ENCODE data around the gene PPP6R3.
A peak's percentile ranks its signal among the peaks of the same experiment; 100 is the strongest.
"Not testable (repeated sequence)": the region's sequence is repeated elsewhere in the genome, so short reads cannot be mapped to it uniquely, and the experiment has no call there.

PPP6R3 gene

GRCh38 chr11:68431984-68432645 is 28.4 kb upstream of the PPP6R3 start:
- DNase-seq = no peak
- Histone ChIP-seq H3K9me3 (ENCODE audit: severe bottlenecking) (peaks cover 3% of the 10 kb centered on the region), H3K4me3 (ENCODE audit: low read depth, low read length) (no peak overlapping the region), H3K36me3 (peaks cover 40% of the 10 kb centered on the region), H3K27ac (no peak overlapping the region), H3K27me3 (ENCODE audit: insufficient read depth, low read depth, severe bottlenecking) (no peaks in the 10 kb centered on the region)
- no peak for TF ChIP-seq CTCF (IDR thresholded peaks at IDR 0.05; ENCODE audit: low read depth, low read length)

GRCh38 chr11:68432874-68433273 is 27.7 kb upstream of the PPP6R3 start:
- peak; percentile 15; the same call in 1 of the 2 replicates for TF ChIP-seq CTCF (IDR thresholded peaks at IDR 0.05; ENCODE audit: low read depth, low read length)
- Histone ChIP-seq H3K27ac (no peak overlapping the region), H3K9me3 (ENCODE audit: severe bottlenecking) (peaks cover 3% of the 10 kb centered on the region), H3K4me3 (ENCODE audit: low read depth, low read length) (no peak overlapping the region), H3K36me3 (peaks cover 41% of the 10 kb centered on the region), H3K27me3 (ENCODE audit: insufficient read depth, low read depth, severe bottlenecking) (no peaks in the 10 kb centered on the region)
- no peak for DNase-seq

- Histone ChIP-seq H3K9me3 (ENCODE audit: severe bottlenecking) (peaks cover 3% of the 10 kb centered on the region), H3K36me3 (peaks cover 36% of the 10 kb centered on the region), H3K27ac (no peak overlapping the region), H3K27me3 (ENCODE audit: insufficient read depth, low read depth, severe bottlenecking) (no peaks in the 10 kb centered on the region), H3K4me3 (ENCODE audit: low read depth, low read length) (no peak overlapping the region)
- no peak for DNase-seq
- no peak for TF ChIP-seq CTCF (IDR thresholded peaks at IDR 0.05; ENCODE audit: low read depth, low read length)
Measured at GRCh38 chr11:68433541-68433940, 27.0 kb upstream of the PPP6R3 start.

GRCh38 chr11:68434159-68434558 is 26.4 kb upstream of the PPP6R3 start:
- H3K27me3 ChIP-seq (ENCODE audit: insufficient read depth, low read depth, severe bottlenecking); DNase-seq; H3K27ac ChIP-seq; H3K4me3 ChIP-seq (ENCODE audit: low read depth, low read length); H3K9me3 ChIP-seq (ENCODE audit: severe bottlenecking): not testable (repeated sequence)
- peaks cover 41% of the 10 kb centered on the region for H3K36me3 ChIP-seq

- peaks cover 35% of the 10 kb centered on the region for H3K36me3 ChIP-seq
- H3K9me3 ChIP-seq (ENCODE audit: severe bottlenecking) = no peaks in the 10 kb centered on the region
- no peak for TF ChIP-seq CTCF (IDR thresholded peaks at IDR 0.05; ENCODE audit: low read depth, low read length)
- no peak overlapping the region for H3K27ac ChIP-seq
- no peak for DNase-seq
- H3K4me3 ChIP-seq (ENCODE audit: low read depth, low read length) = no peak overlapping the region
- H3K27me3 ChIP-seq (ENCODE audit: insufficient read depth, low read depth, severe bottlenecking) = no peaks in the 10 kb centered on the region
Measured at GRCh38 chr11:68436162-68436888, 24.2 kb upstream of the PPP6R3 start.

GRCh38 chr11:68436985-68437926 is 23.3 kb upstream of the PPP6R3 start:
- TF ChIP-seq CTCF (IDR thresholded peaks at IDR 0.05; ENCODE audit: low read depth, low read length) = no peak
- no peak overlapping the region for H3K4me3 ChIP-seq (ENCODE audit: low read depth, low read length)
- no peaks in the 10 kb centered on the region for H3K27me3 ChIP-seq (ENCODE audit: insufficient read depth, low read depth, severe bottlenecking)
- H3K27ac ChIP-seq = no peak overlapping the region
- H3K9me3 ChIP-seq (ENCODE audit: severe bottlenecking) = no peaks in the 10 kb centered on the region
- DNase-seq = no peak
- H3K36me3 ChIP-seq = peaks cover 38% of the 10 kb centered on the region

Measured in WERI-Rb-1 (cell line).